Skeletal muscle tissue (tissue), 4 donors: ENCODE results near the gene NFATC2. TPM values are rescaled to one million over a fixed set of nuclear protein-coding genes. Genes with fewer than 3 reads are reported as not detected.
"Not testable (repeated sequence)": the region's sequence is repeated elsewhere in the genome, so short reads cannot be mapped to it uniquely, and the experiment has no call there.

Experiments used
- H3K27ac ChIP-seq: one replicate; pipeline ENCODE4 v1.7.0; 2013; ENCODE audit warnings: mild to moderate bottlenecking, low read depth, low read length, inconsistent platforms
- H3K27me3 ChIP-seq, 3 donors: one replicate each; pipeline ENCODE4 v1.7.0; 2013; ENCODE audit warnings: low read length in 3 of 3; ENCODE audit not compliant: control insufficient read depth in 3 of 3, insufficient read depth in 3 of 3
- H3K36me3 ChIP-seq, 3 donors: one replicate each; pipeline ENCODE4 v1.7.0; 2013; ENCODE audit warnings: low read length in 3 of 3; ENCODE audit not compliant: control insufficient read depth in 3 of 3, insufficient read depth in 3 of 3
- H3K4me1 ChIP-seq, 3 donors: one replicate each; pipeline ENCODE4 v1.7.0; 2013; ENCODE audit warnings: low read length in 3 of 3, mild to moderate bottlenecking in 3 of 3; ENCODE audit not compliant: control insufficient read depth in 3 of 3, insufficient read depth in 3 of 3
- H3K4me3 ChIP-seq, 3 donors: one replicate each; pipeline ENCODE4 v1.7.0; 2013; ENCODE audit warnings: low read length in 3 of 3
- H3K9ac ChIP-seq, 3 donors: one replicate each; pipeline ENCODE4 v1.7.0; 2013; ENCODE audit warnings: low read length in 3 of 3, mild to moderate bottlenecking in 3 of 3, moderate library complexity in 2 of 3, low read depth in 1 of 3
- H3K9me3 ChIP-seq, 3 donors: one replicate each; pipeline ENCODE4 v1.7.0; 2013; ENCODE audit warnings: low read length in 3 of 3; ENCODE audit not compliant: control insufficient read depth in 3 of 3
- total RNA-seq: library from RNA; depleted of rRNA; stranded (reverse); fragments of >200 nt; gene quantifications from one replicate; pipeline ENCODE4 v1.2.3, GENCODE V29; 2014
- donor health status: Osteomylitis.

Gene NFATC2
- total RNA-seq, 1 donor from 2014 or later, result 3.1 TPM

DNA sequence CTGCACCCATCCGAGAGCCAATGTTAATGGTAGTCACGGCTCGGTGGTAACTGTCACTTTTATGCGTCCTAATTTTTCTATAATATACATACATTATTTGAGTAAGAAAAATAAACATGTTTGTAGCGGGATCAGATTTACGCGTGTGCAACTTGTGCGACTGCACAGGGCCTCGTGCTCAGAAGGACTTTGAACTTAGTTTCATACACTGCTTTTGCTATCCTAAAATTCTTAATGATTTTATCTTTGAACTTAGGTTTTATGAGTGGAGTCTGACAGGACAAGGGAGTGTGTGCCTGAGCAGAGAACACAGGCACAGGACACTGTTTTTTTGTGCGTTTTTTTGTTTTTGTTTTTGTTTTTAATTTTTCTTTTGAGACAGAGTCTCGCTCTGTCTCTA, 189.7 kb downstream of the NFATC2 start:
- H3K4me1 ChIP-seq, result no peaks in the 10 kb centered on the region
- H3K27me3 ChIP-seq, result peaks cover 0 to 4% (median 0%) of the 10 kb centered on the region in 3 donors
- no peaks in the 10 kb centered on the region for H3K9me3 ChIP-seq
- H3K36me3 ChIP-seq, result no peaks in the 10 kb centered on the region
- H3K9ac ChIP-seq, result no peak overlapping the region
- no peak overlapping the region for H3K27ac ChIP-seq
- no peak overlapping the region for H3K4me3 ChIP-seq

DNA sequence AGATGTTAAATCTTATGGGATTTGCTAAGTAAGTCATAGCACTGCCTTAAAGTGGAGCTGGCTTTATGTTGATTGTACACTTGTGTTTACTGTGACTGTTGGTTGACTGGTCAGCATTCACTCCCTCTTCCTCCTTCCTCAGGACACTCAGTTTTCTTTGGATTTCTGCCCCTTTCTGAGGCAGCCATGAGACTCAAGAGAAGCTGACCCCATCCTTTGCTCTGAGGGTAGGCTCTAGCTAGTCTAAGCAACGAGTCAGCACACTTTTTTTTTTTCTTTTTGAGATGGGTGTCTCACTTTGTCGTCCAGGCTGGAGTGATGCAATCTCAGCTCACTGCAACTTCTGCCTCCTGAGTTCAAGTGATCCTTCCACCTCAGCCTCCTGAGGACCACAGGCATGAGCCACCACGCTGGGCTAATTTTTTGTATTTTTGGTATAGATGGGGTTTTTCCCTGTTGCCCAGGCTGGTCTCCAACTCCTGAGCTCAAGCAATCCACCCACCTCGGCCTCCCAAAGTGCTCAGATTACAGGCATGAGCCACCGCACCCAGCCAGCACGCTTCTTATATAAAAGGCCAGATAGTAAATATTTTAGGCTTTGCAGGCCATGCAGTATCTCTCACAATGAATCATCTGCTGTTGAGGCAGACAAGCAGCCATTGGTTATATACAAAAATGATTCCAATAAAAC, 191.4 kb downstream of the NFATC2 start:
- Histone ChIP-seq H3K27ac (no peak overlapping the region), H3K9me3 (no peaks in the 10 kb centered on the region), H3K4me1 (no peaks in the 10 kb centered on the region), H3K9ac (no peak overlapping the region), H3K27me3 (peaks cover 0 to 7% (median 4%) of the 10 kb centered on the region in 3 donors), H3K36me3 (no peaks in the 10 kb centered on the region), H3K4me3 (no peak overlapping the region)

DNA sequence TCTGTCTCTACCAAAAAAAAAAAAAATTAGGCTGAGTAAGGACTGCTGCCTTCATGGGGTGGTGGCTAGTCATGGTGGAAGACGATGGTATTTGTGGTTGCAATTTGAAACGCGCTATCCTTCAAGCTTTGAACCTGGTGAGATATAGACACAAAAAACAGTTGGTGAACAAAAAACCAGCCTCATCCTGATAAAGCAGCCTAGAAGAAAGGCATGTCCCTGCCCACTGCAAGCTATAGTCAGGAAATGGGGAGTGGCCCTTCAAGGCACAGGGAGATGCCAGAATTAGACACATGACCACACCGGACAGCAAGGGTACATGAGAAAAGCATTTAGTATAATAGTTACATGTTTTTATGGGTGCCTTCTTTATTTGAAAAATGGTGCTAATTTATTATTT, 193.6 kb downstream of the NFATC2 start:
- peaks cover 0 to 7% (median 4%) of the 10 kb centered on the region in 3 donors for H3K27me3 ChIP-seq
- H3K27ac ChIP-seq, result no peak overlapping the region
- no peak overlapping the region for H3K4me3 ChIP-seq
- no peak overlapping the region for H3K9ac ChIP-seq
- H3K9me3 ChIP-seq, result no peaks in the 10 kb centered on the region
- no peaks in the 10 kb centered on the region for H3K4me1 ChIP-seq
- no peaks in the 10 kb centered on the region for H3K36me3 ChIP-seq

DNA sequence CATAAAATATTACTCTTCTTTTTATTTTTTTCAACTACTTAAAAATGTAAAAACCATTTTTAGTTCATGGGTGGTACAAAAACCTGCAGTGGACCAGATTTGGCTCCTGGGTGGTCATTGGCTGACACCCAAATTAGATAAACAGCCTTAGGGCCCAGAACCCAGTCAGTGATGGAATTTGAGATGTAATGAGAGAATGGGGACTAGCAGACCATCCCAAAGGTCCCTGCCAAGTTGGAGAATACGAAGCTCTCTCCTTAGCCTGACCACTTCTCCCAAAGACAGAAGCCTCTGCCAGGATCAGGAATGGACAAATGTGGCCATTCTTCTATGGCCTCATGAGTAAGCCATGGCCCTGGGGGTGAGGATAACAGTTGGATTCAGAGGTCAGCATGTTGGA, 194.7 kb downstream of the NFATC2 start:
- no peaks in the 10 kb centered on the region for H3K4me1 ChIP-seq
- H3K36me3 ChIP-seq, result no peaks in the 10 kb centered on the region
- peaks cover 0 to 7% (median 4%) of the 10 kb centered on the region in 3 donors for H3K27me3 ChIP-seq
- no peak overlapping the region for H3K9ac ChIP-seq
- H3K27ac ChIP-seq, result no peak overlapping the region
- no peaks in the 10 kb centered on the region for H3K9me3 ChIP-seq
- no peak overlapping the region for H3K4me3 ChIP-seq

DNA sequence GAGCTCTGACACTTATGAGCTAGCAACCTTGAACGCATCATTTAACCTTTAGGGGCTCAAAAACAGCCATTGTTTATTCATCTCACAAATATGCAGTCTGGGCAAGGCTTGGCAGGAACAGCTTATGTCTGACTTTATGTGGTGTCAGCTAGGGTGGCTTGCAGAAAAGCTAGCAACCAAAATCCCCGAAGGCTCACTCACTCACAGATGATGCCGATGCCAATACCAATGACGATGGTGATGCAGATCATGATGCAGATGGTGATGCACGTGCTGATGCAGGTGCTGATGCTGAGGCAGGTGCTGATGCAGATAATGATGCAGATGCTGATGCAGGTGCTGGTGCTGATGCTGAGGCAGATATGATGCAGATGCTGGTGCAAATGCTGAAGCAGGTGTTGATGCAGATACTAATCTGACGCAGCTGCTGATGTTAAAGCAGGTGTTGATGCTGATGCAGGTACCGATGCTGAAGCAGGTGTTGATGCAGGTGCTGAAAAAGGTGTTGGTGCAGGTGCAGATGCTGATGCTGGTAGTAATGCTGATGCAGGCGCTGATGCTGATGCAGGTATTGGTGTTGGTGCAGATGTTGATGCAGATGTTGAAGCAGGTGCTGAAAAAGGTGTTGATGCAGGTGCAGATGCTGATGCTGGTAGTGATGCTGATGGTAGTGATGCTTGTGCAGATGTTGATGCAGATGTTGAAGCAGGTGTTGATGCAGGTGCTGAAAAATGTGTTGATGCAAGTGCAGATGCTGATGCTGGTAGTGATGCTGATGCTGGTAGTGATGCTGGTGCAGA, 195.6 kb downstream of the NFATC2 start:
- no peak overlapping the region for H3K27ac ChIP-seq
- no peaks in the 10 kb centered on the region for H3K4me1 ChIP-seq
- H3K9me3 ChIP-seq, result no peaks in the 10 kb centered on the region
- H3K27me3 ChIP-seq, result peaks cover 0 to 7% (median 4%) of the 10 kb centered on the region in 3 donors
- H3K9ac ChIP-seq, result no peak overlapping the region
- no peak overlapping the region for H3K4me3 ChIP-seq
- H3K36me3 ChIP-seq, result no peaks in the 10 kb centered on the region

DNA sequence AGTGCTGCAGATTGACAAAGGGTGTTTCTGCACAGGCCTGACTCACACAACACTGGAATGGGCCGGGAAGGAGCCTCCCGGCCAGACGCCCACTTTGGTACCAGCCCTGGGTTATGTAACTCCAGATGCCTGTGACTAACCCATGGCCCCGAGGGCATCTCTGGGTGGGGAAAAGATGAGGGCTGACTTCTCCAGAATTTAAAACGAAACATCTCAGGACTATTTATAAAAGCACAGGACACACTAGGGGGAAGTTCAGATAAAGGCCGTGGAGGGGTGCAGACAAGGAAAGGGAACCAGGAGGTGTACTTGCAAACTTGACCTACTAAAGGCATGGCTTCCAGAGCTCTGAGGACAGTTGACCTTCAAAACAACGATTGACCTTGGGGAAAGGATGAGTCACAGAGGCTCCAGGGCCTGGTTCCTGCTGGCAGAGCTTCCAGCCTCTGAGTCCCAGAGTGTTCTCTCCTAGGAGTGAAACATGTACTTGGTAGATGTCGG, 196.9 kb downstream of the NFATC2 start:
- H3K27me3 ChIP-seq, result peaks cover 0 to 7% (median 6%) of the 10 kb centered on the region in 3 donors
- H3K4me3 ChIP-seq, result no peak overlapping the region
- no peaks in the 10 kb centered on the region for H3K36me3 ChIP-seq
- no peak overlapping the region for H3K9ac ChIP-seq
- H3K4me1 ChIP-seq, result no peaks in the 10 kb centered on the region
- no peaks in the 10 kb centered on the region for H3K9me3 ChIP-seq
- H3K27ac ChIP-seq, result no peak overlapping the region

DNA sequence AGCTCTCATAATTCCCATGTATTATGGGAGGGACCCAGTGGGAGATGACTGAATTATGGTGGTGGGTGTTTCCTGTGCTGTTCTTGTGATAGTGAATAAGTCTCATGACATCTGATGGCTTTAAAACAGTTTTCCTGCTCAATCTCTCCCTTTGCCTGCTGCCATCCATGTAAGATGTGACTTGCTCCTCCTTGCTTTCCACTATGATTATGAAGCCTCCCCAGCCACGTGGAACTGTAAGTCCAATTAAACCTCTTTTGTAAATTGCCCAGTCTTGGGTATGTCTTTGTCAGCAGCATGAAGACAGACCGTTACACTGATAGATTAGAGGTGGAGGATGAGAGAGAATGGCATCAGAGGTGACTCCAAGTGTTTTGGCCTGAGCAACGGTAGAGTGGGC, 198.7 kb downstream of the NFATC2 start:
- not testable (repeated sequence) for H3K4me3 ChIP-seq, H3K27me3 ChIP-seq, H3K27ac ChIP-seq, H3K36me3 ChIP-seq, H3K4me1 ChIP-seq, H3K9ac ChIP-seq, H3K9me3 ChIP-seq

DNA sequence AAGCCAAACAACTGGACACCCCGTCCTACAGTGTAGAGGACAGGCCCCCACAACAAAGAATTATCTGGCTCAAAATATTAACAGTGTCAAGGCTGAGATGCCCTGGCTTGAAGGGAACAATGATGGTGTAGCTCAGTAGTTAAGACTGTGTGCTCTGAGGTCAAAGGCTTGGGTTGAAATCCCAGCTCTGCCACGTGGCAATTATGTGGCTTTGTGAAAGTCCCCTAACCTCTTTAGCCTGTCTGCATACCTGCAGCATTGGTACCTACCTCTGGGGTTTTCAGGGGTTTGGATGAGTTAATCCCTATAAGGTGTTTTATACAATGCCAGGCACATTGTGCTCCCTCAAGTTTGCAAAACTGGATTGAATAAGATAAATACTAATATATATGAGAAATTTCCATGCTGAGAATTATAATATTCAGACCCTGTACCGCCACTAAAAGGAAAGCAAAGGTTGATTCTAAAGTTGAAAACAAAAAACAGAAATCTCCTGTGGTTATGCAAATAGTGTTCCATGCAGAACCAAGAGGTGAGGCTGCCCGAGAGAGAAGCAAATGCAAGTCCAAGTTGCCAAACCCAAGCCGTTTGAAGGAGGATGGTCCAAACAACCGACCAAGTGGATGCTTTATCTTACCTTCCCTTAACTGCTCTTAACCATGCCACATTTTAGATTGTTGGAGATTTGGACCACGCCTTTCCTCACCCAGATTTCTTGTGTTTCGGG, 199.8 kb downstream of the NFATC2 start:
- H3K27ac ChIP-seq, result no peak overlapping the region
- H3K9ac ChIP-seq, result no peak overlapping the region
- H3K36me3 ChIP-seq, result no peaks in the 10 kb centered on the region
- H3K4me1 ChIP-seq, result no peaks in the 10 kb centered on the region
- no peak overlapping the region for H3K4me3 ChIP-seq
- no peaks in the 10 kb centered on the region for H3K9me3 ChIP-seq
- peaks cover 0 to 8% (median 7%) of the 10 kb centered on the region in 3 donors for H3K27me3 ChIP-seq

DNA sequence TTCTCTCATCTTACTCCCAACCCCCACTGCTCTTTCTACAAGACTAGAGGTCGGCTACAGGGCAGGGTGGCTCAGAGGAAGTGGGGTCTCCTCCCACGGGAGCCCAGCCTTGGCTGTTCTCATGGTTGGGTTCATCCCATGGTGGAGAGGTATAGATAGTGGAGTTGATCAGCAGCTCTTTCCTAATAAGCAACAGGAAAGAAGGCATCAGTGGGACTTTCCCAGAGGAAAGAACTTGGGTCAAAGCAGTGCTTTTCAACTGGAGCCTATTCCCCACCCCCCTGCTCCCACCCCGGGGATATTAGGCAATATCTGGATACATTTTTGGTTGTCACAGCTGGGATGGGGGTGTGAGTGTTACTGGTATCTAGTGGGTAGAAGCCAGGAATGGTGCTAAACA, 200.9 kb downstream of the NFATC2 start:
- H3K4me3 ChIP-seq, result no peak overlapping the region

More for the DNA sequence above, 200.9 kb downstream of the NFATC2 start:
- no peaks in the 10 kb centered on the region for H3K36me3 ChIP-seq
- H3K27me3 ChIP-seq, result peaks cover 0 to 5% (median 0%) of the 10 kb centered on the region in 3 donors
- no peak overlapping the region for H3K9ac ChIP-seq
- H3K4me1 ChIP-seq, result no peaks in the 10 kb centered on the region
- H3K27ac ChIP-seq, result no peak overlapping the region
- no peaks in the 10 kb centered on the region for H3K9me3 ChIP-seq
